Neuronal stem cell (in vitro differentiated cells): ENCODE results near the gene ADNP.
"Not testable (repeated sequence)": the region's sequence is repeated elsewhere in the genome, so short reads cannot be mapped to it uniquely, and the experiment has no call there.

Experiments
- DNase-seq: peaks from one replicate; pipeline ENCODE4 v3.0.0-alpha.2; 2013; ENCODE audit warnings: low spot score
- H2AFZ ChIP-seq: one replicate; pipeline ENCODE4 v1.6.1; 2013; ENCODE audit warnings: mild to moderate bottlenecking, low read length, inconsistent platforms
- H2AK5ac ChIP-seq: 2 replicates; pipeline ENCODE4 v1.6.1; 2013; ENCODE audit warnings: low read depth, mild to moderate bottlenecking, inconsistent platforms, low read length, moderate library complexity, mixed read lengths
- H2BK120ac ChIP-seq: 2 replicates; pipeline ENCODE4 v1.6.1; 2013; ENCODE audit warnings: low read depth, mild to moderate bottlenecking, inconsistent platforms, low read length, moderate library complexity, mixed read lengths
- H2BK12ac ChIP-seq: one replicate; pipeline ENCODE4 v1.6.1; 2013; ENCODE audit warnings: low read length, inconsistent platforms
- H2BK15ac ChIP-seq: 2 replicates; pipeline ENCODE4 v1.6.1; 2013; ENCODE audit warnings: mild to moderate bottlenecking, low read length, inconsistent platforms, mixed read lengths
- H2BK5ac ChIP-seq: one replicate; pipeline ENCODE4 v1.6.1; 2013; ENCODE audit warnings: inconsistent platforms, mild to moderate bottlenecking, low read length, moderate library complexity
- H3K14ac ChIP-seq: one replicate; pipeline ENCODE4 v1.6.1; 2013; ENCODE audit warnings: low read length, inconsistent platforms
- H3K18ac ChIP-seq: 2 replicates; pipeline ENCODE4 v1.6.1; 2013; ENCODE audit warnings: low read length, inconsistent platforms
- H3K23ac ChIP-seq: 2 replicates; pipeline ENCODE4 v1.6.1; 2013; ENCODE audit warnings: low read depth, mild to moderate bottlenecking, mixed read lengths, low read length, inconsistent platforms; ENCODE audit not compliant: poor library complexity
- H3K27ac ChIP-seq: replicated peaks from 3 replicates; pipeline ENCODE4 v1.5.1; 2013; ENCODE audit warnings: low read length, inconsistent platforms
- H3K27me3 ChIP-seq, 3 experiments: 2 replicates each; pipeline ENCODE4 v1.6.1; 2013; ENCODE audit warnings: low read length in 3 of 3, mild to moderate bottlenecking in 2 of 3, inconsistent platforms in 1 of 3, low read depth in 1 of 3, mixed read lengths in 1 of 3, moderate library complexity in 1 of 3; ENCODE audit not compliant: control insufficient read depth in 3 of 3, insufficient read depth in 3 of 3
- H3K36me3 ChIP-seq, 2 donors: replicated peaks in 1 of 2; 2 replicates each; pipeline ENCODE4 v1.6.1; 2013; ENCODE audit warnings: low read length in 2 of 2; ENCODE audit not compliant: control insufficient read depth in 2 of 2, insufficient read depth in 2 of 2
- H3K4ac ChIP-seq: 2 replicates; pipeline ENCODE4 v1.6.1; 2013; ENCODE audit warnings: inconsistent platforms, mild to moderate bottlenecking, low read length, moderate library complexity
- H3K4me1 ChIP-seq, 2 donors: 1 replicate in 1 of 2; 2 replicates in 1 of 2; pipeline ENCODE4 v1.6.1; 2013; ENCODE audit warnings: low read length in 2 of 2, low read depth in 1 of 2; ENCODE audit not compliant: control insufficient read depth in 2 of 2, insufficient read depth in 1 of 2
- H3K4me2 ChIP-seq: one replicate; pipeline ENCODE4 v1.6.1; 2013; ENCODE audit warnings: mild to moderate bottlenecking, low read length, inconsistent platforms; ENCODE audit not compliant: insufficient read depth, poor library complexity, severe bottlenecking
- H3K4me3 ChIP-seq, 2 donors: 2 replicates each; pipeline ENCODE4 v1.5.1; 2013; ENCODE audit warnings: low read length in 2 of 2, mild to moderate bottlenecking in 2 of 2, inconsistent platforms in 1 of 2, moderate library complexity in 1 of 2
- H3K79me1 ChIP-seq: one replicate; pipeline ENCODE4 v1.6.1; 2013; ENCODE audit warnings: low read depth, mild to moderate bottlenecking, inconsistent platforms, low read length, moderate library complexity
- H3K9ac ChIP-seq: one replicate; pipeline ENCODE4 v1.6.1; 2013; ENCODE audit warnings: mild to moderate bottlenecking, low read depth, low read length, inconsistent platforms; ENCODE audit not compliant: poor library complexity
- H3K9me3 ChIP-seq, 2 donors: replicated peaks in 1 of 2; 2 replicates each; pipeline versions ENCODE3 to v1.6.1; 2013; ENCODE audit warnings: low read length in 2 of 2, mild to moderate bottlenecking in 2 of 2, inconsistent platforms in 1 of 2, low read depth in 1 of 2, mixed read lengths in 1 of 2, moderate library complexity in 1 of 2; ENCODE audit not compliant: control insufficient read depth in 2 of 2, insufficient read depth in 1 of 2
- H4K8ac ChIP-seq: one replicate; pipeline ENCODE4 v1.6.1; 2013; ENCODE audit warnings: low read depth, mild to moderate bottlenecking, inconsistent platforms, low read length, moderate library complexity
- H4K91ac ChIP-seq: one replicate; pipeline ENCODE4 v1.6.1; 2013; ENCODE audit warnings: low read length, low read depth, mild to moderate bottlenecking, inconsistent platforms; ENCODE audit not compliant: poor library complexity
- WGBS, 2 donors: extraction: QIAGEN DNeasy Blood & Tissue Kit; methylation state at CpG; one replicate each; pipeline ENCODE4 v1.1.7; 2013; ENCODE audit warnings: missing lambda C conversion rate in 2 of 2, mixed read lengths in 1 of 2; ENCODE audit not compliant: insufficient read length in 2 of 2, insufficient replicate concordance in 1 of 2; ENCODE audit errors: extremely low coverage in 2 of 2; 5-methylcytosine and 5-hydroxymethylcytosine counted together

The ADNP gene

DNA sequence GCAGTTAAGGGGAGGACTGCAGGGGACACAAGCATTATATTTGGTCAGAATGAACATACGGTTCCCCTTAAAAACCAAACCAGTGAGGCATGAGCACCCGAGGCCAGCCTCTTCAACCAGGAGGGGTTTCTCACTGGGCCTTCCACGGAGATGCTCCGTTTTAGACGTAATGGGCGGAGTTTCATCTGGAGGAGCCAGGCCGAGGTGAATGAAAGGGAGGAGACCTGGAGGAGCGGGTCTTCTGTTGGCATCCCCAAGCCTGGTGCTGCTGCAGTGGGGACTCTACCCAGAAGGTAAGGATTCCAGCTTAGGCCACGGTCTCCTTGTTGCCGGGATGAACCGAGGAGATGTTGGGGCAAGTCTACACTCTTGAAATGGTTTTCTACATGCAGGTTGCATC is 47.4 kb downstream of the ADNP start:
- no peak for DNase-seq
- no peak overlapping the region for H2BK120ac ChIP-seq
- no peak overlapping the region for H3K23ac ChIP-seq
- no peak overlapping the region for H2BK12ac ChIP-seq
- no peak overlapping the region for H3K4me2 ChIP-seq
- no peaks in the 10 kb centered on the region for H3K79me1 ChIP-seq
- no peak overlapping the region for H3K27ac ChIP-seq
- no peak overlapping the region for H2AFZ ChIP-seq
- no peak overlapping the region for H3K4ac ChIP-seq
- no CpG with 5 or more reads among the region's 11 CpGs for WGBS, 2 donors
- no peaks in the 10 kb centered on the region for H3K27me3 ChIP-seq
- no peak overlapping the region for H2AK5ac ChIP-seq
- no peak overlapping the region for H3K18ac ChIP-seq
- H2BK15ac ChIP-seq: no peak overlapping the region
- H3K4me1 ChIP-seq: no peaks in the 10 kb centered on the region
- peaks cover 0 to 9% of the 10 kb centered on the region in 2 donors for H3K9me3 ChIP-seq
- H2BK5ac ChIP-seq: no peak overlapping the region
- no peak overlapping the region for H3K14ac ChIP-seq
- peaks cover 7 to 21% of the 10 kb centered on the region in 2 donors for H3K36me3 ChIP-seq
- no peak overlapping the region for H3K4me3 ChIP-seq
- no peak overlapping the region for H4K8ac ChIP-seq
- H4K91ac ChIP-seq: no peak overlapping the region
- H3K9ac ChIP-seq: no peak overlapping the region

DNA sequence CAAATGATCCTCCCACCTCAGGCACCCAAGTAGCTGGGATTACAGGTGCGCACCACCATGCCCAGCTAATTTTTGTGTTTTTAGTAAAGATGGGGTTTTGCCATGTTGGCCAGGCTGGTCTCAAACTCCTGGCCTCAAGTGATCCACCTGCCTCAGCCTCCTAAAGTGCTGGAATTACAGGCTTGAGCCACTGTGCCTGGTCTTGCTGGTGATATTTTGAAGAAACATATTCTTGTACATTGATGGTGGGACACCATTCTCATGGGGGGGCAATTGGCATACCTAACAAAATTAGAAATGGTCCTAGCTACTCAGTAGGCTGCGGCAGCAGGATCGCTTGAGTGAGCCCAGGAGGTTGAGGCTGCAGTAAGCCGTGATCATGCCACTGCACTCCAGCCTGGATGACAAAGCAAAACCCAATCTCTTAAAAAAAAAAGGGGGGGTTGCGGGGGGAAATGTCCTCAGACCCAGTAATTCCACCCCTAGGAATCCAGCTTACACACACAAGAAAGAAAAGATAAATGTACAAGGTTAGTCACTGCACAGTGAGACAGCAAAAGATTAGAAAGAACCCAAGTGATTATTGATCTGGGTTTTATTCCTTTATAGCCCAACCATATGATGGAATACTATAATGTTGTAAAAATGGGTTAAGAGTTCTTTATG is 49.3 kb downstream of the ADNP start:
- not testable (repeated sequence) for H3K4ac ChIP-seq, H4K91ac ChIP-seq
- WGBS, 2 donors: no CpG with 5 or more reads among the region's 5 CpGs

DNA sequence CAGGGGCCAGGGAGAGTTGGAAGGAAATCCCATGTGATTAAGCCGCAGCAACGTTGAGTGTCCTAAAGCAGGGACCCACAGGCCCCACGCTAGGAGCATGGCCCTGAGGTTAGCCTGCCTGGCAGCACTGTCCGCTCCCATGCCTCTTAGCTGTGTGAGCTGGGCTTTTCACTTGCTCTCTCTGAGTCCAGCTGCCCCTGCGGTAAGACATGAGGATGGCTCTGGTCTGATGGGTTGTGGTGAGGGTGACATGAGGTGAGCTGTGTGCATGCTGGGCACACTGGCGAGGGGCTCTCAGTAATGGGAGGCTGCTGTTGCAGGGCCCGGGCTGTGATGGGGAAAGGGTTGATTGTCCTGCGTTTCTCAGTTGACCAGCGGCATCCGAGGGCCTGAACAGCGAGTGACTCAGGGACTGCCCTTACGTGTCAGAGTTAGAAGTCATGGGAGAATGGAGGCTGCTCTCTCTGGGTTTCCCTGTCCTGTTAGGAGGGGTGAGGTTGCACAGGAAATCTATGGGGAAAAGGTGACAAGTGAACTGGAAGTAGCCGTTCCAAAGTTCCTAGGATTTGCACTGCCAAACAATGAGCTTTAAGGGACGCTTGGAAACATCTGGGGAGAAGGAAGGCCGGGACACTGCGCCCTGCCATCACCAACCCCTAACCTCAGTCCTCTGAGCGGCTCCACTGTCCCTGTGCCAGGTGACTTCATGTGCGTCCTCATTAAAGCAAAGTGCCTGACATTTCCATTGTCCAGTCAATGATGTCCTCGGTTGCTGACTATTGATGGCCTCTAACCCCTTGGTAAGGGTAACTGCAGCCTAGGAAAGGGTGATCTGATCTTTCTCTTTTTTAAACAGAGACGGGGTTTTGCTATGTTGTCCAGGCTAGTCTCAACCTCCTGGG is 51.3 kb downstream of the ADNP start:
- Histone ChIP-seq H3K18ac (peak overlapping the region; percentile 80), H2AK5ac (no peak overlapping the region), H4K91ac (no peak overlapping the region), H3K27ac (no peak overlapping the region), H3K79me1 (peaks cover 4% of the 10 kb centered on the region), H2BK120ac (no peak overlapping the region), H3K14ac (no peak overlapping the region), H2AFZ (no peak overlapping the region), H3K23ac (peak overlapping the region; percentile 65), H2BK12ac (peak overlapping the region; percentile 6), H3K9ac (peak overlapping the region; percentile 30), H4K8ac (no peak overlapping the region), H3K27me3 (no peaks in the 10 kb centered on the region), H2BK5ac (no peak overlapping the region), H3K9me3 (peaks cover 0 to 9% of the 10 kb centered on the region in 2 donors), H3K4me3 (no peak overlapping the region), H3K4me1 (no peaks in the 10 kb centered on the region), H2BK15ac (no peak overlapping the region), H3K4ac (no peak overlapping the region), H3K4me2 (no peak overlapping the region), H3K36me3 (peaks cover 8 to 14% of the 10 kb centered on the region in 2 donors)
- DNase-seq: no peak
- no CpG with 5 or more reads among the region's 20 CpGs for WGBS, 2 donors

More for the DNA sequence above, 49.3 kb downstream of the ADNP start:
- not testable (repeated sequence) for H3K9me3 ChIP-seq, H3K9ac ChIP-seq, H2BK15ac ChIP-seq, H3K4me3 ChIP-seq, H2AFZ ChIP-seq, H3K4me1 ChIP-seq, H2BK12ac ChIP-seq, H3K27ac ChIP-seq, H3K14ac ChIP-seq, H3K79me1 ChIP-seq, H2BK120ac ChIP-seq, H3K27me3 ChIP-seq, H3K4me2 ChIP-seq, H2AK5ac ChIP-seq, H3K18ac ChIP-seq, H4K8ac ChIP-seq, H3K23ac ChIP-seq, H2BK5ac ChIP-seq, DNase-seq
- H3K36me3 ChIP-seq: peaks cover 5 to 13% of the 10 kb centered on the region in 2 donors

DNA sequence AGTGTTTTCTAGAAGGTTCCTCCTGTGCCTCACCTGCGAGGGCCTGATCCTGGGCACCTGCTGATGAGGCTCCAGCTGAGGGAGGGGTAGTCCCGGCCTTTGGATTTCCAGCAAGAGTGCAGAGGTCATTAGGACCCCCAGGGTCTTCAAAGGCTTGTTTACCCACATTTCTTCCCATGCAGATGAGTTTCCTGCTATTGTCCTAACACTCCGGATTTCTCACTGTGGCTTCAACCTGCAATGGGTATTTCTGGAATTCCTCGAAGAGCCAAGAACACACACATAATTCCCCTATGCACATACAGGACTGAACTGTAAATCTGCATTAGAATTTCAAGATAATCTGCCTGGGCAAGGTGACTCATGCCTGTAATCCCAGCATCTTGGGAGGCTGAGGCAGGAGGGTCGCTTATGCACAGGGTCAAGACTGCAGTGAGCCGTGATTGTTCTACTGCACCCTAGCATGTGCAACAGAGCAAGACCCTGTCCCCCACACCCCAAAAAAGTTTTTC is 53.9 kb downstream of the ADNP start:
- no peak overlapping the region for H2BK12ac ChIP-seq
- H4K8ac ChIP-seq: no peak overlapping the region
- H3K4me2 ChIP-seq: no peak overlapping the region
- H4K91ac ChIP-seq: no peak overlapping the region
- no peak overlapping the region for H3K23ac ChIP-seq
- H2BK15ac ChIP-seq: no peak overlapping the region
- peaks cover 9% of the 10 kb centered on the region for H3K79me1 ChIP-seq
- no peak for DNase-seq
- peaks cover 13 to 18% of the 10 kb centered on the region in 2 donors for H3K4me1 ChIP-seq
- H3K4me3 ChIP-seq: no peak overlapping the region
- H2BK120ac ChIP-seq: no peak overlapping the region
- H3K18ac ChIP-seq: no peak overlapping the region
- H3K14ac ChIP-seq: no peak overlapping the region
- H3K27me3 ChIP-seq: no peaks in the 10 kb centered on the region
- WGBS, 2 donors: no CpG with 5 or more reads among the region's 6 CpGs
- no peak overlapping the region for H2AFZ ChIP-seq
- no peak overlapping the region for H2AK5ac ChIP-seq
- H3K9me3 ChIP-seq: no peaks in the 10 kb centered on the region
- H3K9ac ChIP-seq: no peak overlapping the region
- no peak overlapping the region for H3K27ac ChIP-seq
- no peak overlapping the region for H2BK5ac ChIP-seq
- H3K36me3 ChIP-seq: peaks cover 9 to 14% of the 10 kb centered on the region in 2 donors
- no peak overlapping the region for H3K4ac ChIP-seq
